GM21619 (cell line): Measurements from ENCODE around the gene OXGR1.
A peak's percentile ranks its signal among the peaks of the same experiment; 100 is the strongest.
"Not testable (repeated sequence)": the region's sequence is repeated elsewhere in the genome, so short reads cannot be mapped to it uniquely, and the experiment has no call there.

ENCODE experiments used
- ATAC-seq: cut with Tn5 transposase; IDR thresholded peaks from one replicate; pipeline ENCODE4 v1.9.1; 2021; ENCODE audit not compliant: unreplicated experiment

OXGR1 gene

GRCh38 chr13:96994017-96994857 is at the start of gene OXGR1:
Gene OXGR1, minus strand, starts transcription at chr13:96994476. Its CDS starts 6,717 bp downstream, at chr13:96987759.
- ATAC-seq: no peak

- no peak for ATAC-seq
These were observed 49.0 kb upstream of the OXGR1 start for GRCh38 chr13:97043302-97043701.

GRCh38 chr13:97030705-97031452 is 36.6 kb upstream of the OXGR1 start:
- ATAC-seq: peak; percentile 55

- ATAC-seq: no peak
These were observed 34.4 kb upstream of the OXGR1 start for GRCh38 chr13:97028441-97029299.

- no peak for ATAC-seq
These were observed 32.9 kb upstream of the OXGR1 start for GRCh38 chr13:97027162-97027554.

GRCh38 chr13:97026531-97027161 is 32.4 kb upstream of the OXGR1 start:
- ATAC-seq: no peak

GRCh38 chr13:97023812-97024211 is 29.5 kb upstream of the OXGR1 start:
- not testable (repeated sequence) for ATAC-seq

- ATAC-seq: no peak
These were observed 28.8 kb upstream of the OXGR1 start for GRCh38 chr13:97023117-97023516.

- no peak for ATAC-seq
These were observed 27.0 kb upstream of the OXGR1 start for GRCh38 chr13:97021241-97021640.

GRCh38 chr13:97020689-97021240 is 26.5 kb upstream of the OXGR1 start:
- no peak for ATAC-seq

GRCh38 chr13:97020194-97020593 is 25.9 kb upstream of the OXGR1 start:
- ATAC-seq: no peak

GRCh38 chr13:97019236-97019635 is 25.0 kb upstream of the OXGR1 start:
- no peak for ATAC-seq

- peak; percentile 93 for ATAC-seq
These were observed 23.9 kb upstream of the OXGR1 start for GRCh38 chr13:97018029-97018819.

- no peak for ATAC-seq
These were observed 23.0 kb upstream of the OXGR1 start for GRCh38 chr13:97017322-97017721.

GRCh38 chr13:97015661-97016350 is 21.5 kb upstream of the OXGR1 start:
- no peak for ATAC-seq

- no peak for ATAC-seq
These were observed 18.2 kb upstream of the OXGR1 start for GRCh38 chr13:97012251-97013048.

- ATAC-seq: no peak
These were observed 17.3 kb upstream of the OXGR1 start for GRCh38 chr13:97011446-97012131.

- no peak for ATAC-seq
These were observed 14.4 kb upstream of the OXGR1 start for GRCh38 chr13:97008643-97009042.
